Measurements from ENCODE around the gene RPL29.

Gene RPL29

GRCh38 chr3:52029535-52029934 is 33.8 kb upstream of the RPL29 start:
- DNase-seq: no peak
- intact Hi-C loops (cut with DNase I): no loop called here

DNA sequence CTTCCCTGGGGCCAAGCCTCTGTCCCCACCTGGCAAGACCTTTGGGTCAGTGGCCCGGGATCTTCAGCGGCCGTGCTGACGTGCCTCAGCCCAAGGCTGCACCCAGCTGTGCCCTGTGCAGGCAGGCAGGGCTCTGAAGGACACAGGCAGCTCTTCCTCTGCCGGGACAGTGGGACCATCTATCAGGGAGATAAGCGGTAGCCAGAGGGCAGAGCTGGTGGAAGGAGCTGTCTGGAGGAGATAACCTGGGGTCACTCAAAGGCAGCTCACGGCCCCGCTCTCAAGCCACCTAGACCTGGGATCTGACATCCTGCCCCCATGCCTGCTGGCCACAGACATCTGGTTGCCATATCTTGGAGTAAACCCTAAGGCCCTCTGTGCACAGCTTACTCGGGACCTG is 33.4 kb upstream of the RPL29 start:
- intact Hi-C loops (cut with DNase I): no loop called here
- DNase-seq: no peak

DNA sequence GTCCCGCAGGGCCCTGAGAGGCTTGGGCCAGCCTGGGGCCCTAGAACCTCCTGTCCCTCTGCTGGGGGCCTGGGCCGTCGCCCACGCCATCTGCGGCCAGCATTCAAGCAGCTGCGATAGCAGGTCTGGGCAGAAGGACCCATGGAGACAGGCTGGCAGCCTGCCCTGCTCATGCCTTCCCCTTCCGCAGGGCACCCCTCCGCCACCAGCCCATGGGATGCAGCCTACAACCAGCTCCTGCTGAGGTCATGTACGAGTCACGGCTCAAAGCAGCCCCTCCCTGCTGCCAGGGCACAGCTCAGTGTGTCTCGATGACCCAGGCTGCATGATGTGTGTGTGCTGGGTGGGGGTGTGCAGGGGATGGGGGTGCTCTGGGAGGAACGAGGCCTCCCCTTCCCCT is 32.9 kb upstream of the RPL29 start:
- peak; percentile 76 to 97 (median 88) for DNase-seq
- intact Hi-C loops (cut with DNase I): no loop called here

GRCh38 chr3:52026041-52026440 is 30.3 kb upstream of the RPL29 start:
- intact Hi-C loops (cut with DNase I): no loop called here
- DNase-seq: no peak

DNA sequence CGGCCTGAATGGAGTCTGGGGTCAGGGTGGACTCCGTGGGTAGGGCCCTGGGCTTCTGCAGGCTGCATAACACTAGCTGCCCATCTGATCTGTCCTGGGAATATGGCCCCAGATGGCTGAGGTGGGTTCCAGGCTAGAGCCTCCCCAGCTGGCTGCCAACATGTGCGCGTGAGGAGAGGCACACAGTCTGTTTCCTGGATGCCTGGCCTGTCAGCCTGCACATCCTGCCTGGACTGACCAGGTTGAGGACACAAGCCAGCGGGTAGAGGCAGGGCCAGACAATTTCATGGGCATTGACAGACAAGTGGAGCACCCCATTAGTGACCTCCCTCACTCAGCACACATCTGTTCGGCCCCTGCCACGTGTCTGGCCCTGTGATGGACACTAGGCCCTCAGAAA is 29.8 kb upstream of the RPL29 start:
- no peak for DNase-seq
- intact Hi-C loops (cut with DNase I): no loop called here

GRCh38 chr3:52024765-52025452 is 29.2 kb upstream of the RPL29 start:
- intact Hi-C loops (cut with DNase I): no loop called here
- no peak for DNase-seq

DNA sequence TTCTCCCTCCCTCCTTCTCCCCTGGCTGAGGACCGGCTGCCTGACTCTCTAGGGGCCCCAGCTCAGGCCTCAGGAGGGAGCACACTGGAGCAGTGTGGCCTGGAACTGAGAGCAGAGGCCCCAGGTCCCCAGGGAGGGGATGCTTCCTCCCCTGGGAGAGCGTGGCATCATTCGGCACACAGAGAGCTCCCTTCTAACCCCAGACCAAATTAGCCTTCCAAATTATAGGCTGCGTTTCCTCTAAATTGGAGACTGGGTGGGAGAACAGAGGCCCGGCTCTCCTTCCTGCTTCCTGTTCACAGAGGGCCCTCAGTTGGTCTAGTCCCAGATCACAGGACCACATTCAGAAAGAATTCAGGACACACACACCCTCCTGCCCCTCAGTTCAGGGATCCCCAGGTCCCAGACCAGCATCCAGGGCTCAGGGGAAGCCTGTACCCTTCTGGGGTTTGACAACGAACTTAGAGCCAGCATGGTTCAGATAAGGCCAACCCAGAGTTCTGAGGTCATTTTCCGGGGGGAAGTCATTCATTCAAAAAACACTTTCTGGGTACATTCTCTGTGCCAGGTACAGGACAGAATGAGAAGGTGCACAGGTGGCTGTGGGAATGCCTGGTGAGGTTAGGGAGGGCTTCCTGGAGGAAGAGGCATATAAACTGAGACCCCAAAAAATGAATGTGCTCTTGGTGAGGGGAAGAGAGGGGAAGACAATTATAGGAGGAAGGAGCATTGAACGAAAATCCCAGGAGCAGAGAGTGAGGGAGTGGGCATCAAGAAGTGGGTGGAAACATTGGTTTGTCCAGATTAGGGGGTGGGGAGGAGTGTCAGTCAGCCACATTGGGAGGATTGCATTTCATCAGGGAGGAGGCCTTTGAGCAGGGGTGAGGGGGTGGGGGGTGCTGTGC is 28.4 kb upstream of the RPL29 start:
- no peak for DNase-seq
- intact Hi-C loops (cut with DNase I): no loop called here

- DNase-seq: no peak
- intact Hi-C loops (cut with DNase I): no loop called here
Measured at GRCh38 chr3:52023101-52023770, 27.5 kb upstream of the RPL29 start.

DNA sequence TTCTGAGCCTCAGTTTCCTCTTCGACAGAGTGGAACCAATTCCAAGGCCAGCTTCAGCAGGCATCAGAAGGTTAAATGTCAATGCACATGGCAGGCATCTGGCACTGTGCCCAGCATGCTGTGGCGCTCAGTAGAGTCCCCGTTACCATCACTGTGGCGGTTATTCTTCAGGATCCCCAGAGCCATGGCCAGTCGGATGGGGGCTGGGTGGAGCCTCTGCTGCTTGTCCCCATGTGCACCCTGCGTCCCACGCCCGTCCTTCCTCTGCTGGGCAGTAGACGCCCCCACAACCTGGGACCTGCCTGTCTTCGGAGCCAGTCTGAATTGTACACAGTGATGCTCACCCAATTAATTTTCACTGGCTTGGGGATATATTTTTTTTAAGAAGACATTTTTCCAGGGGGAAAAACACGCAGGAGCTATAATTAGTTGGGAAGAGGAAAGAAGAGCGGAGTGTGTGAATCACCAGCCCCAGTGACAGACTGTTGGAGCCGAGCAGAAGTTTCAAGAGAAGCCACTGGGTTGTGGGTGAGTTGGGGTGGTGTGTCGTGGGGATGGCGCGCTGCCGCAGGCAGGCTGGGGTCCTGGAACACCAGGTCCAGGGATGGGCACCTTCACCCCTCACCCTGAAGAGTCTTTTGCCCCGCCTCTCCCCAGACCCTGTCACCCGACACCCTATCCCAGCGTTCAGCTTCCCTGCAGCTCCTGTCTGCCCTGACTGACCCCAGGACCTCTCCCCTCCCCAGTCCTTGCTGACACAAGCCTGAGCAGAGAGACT is 26.8 kb upstream of the RPL29 start:
- peak in 16 of 42 donors; percentile 47 to 87 (median 64) for DNase-seq
- intact Hi-C loops (cut with DNase I): no loop called here

DNA sequence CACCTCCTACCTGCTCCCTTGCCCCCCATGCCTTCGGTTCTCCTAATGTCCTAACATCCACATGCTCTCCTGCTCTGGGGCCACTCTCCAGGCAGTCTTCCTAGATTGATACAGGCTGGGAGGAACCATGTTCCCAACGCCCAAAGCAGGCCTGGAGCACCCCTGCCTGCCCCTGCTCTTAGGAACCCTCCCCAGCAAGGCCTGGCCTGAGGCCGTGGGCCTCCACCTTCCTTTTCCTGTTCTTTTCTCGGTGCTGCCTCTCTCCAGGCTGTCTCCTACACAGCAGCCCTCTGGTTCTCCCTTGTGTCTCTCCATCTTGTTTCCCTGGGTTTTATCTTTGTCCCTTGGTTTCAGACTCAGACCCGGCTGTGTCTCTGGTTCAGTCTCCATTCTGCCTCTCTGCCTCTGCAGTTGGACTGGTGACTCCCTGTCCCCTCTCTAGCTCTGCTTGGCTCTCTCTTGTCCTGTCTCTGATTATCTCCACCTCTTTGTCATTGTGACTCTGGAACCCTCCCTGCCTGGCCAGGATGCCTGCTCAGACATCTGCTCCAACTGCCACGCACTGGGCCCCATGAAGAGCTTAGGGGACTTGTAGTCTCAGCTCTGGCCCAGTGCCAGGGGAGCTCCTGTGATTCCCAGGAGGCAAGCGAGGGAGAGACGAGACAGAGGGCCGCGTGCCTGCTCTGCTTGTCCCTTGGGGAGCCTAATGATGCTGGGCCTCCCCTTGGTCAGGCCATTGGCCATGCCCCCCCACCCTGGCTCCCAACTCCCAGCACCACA is 26.0 kb upstream of the RPL29 start:
- intact Hi-C loops (cut with DNase I): no loop called here
- DNase-seq: peak in 1 of 42 donors; percentile 60

DNA sequence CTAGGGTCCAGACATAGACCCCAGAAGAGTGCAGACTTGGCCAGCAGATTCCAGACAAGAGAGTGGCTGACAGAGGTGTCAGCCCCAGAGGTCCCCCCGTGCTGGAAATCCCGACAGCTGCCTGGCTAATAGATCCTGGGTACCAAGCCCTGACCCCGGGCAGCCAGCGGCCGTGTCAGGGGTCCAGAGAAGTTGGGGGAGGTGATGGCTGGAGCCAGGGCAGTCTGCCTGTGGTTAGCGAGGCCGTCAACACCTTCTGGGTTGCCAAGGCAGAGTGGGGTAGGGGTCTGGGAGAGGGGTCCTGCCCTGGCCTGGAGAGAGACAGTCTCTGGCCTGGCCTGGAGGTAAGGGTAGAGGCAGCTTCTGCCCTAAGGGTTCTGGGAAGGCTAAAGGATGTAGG is 25.1 kb upstream of the RPL29 start:
- DNase-seq: no peak
- intact Hi-C loops (cut with DNase I): no loop called here

GRCh38 chr3:52019352-52020080 is 23.8 kb upstream of the RPL29 start:
- intact Hi-C loops (cut with DNase I): no loop called here
- DNase-seq: peak in 28 of 42 donors; percentile 43 to 82 (median 66)

- DNase-seq: peak in 3 of 42 donors; percentile 49
- intact Hi-C loops (cut with DNase I): no loop called here
Measured at GRCh38 chr3:52018319-52019000, 22.8 kb upstream of the RPL29 start.

GRCh38 chr3:52017586-52017985 is 21.9 kb upstream of the RPL29 start:
- peak in 24 of 42 donors; percentile 46 to 88 (median 70) for DNase-seq
- intact Hi-C loops (cut with DNase I): no loop called here

- intact Hi-C loops (cut with DNase I): no loop called here
Measured at GRCh38 chr3:52015438-52016228, 19.9 kb upstream of the RPL29 start.

GRCh38 chr3:52014613-52015012 is 18.9 kb upstream of the RPL29 start:
- DNase-seq: peak in 18 of 42 donors; percentile 38 to 79 (median 56)
- intact Hi-C loops (cut with DNase I): no loop called here

More at GRCh38 chr3:52015438-52016228, 19.9 kb upstream of the RPL29 start:
- DNase-seq: no peak

All from head of caudate nucleus (tissue), 42 donors.